ENCODE results near the gene FAM209B. TPM values are rescaled to one million over a fixed set of nuclear protein-coding genes. Genes with fewer than 3 reads are reported as not detected.

Gene FAM209B
- total and polyA plus RNA-seq, 11 donors: 0.42 to 0.76 (median 0.52) TPM; not detected in 7

- ATAC-seq: no peak
- intact Hi-C loops (cut with DNase I): loop anchor here in 2 of 10 donors (2.0 to 10.0 kb wide), 2 partner anchors 29 to 185 kb away; partner anchors contain the start of genes AURKA (in 1 of the 2) and CSTF1 (in 1 of the 2)
- no peak for TF ChIP-seq CTCF (IDR thresholded peaks at IDR 0.05)
- no peak for TF ChIP-seq POLR2A (IDR thresholded peaks at IDR 0.05)
These were observed 46.3 kb downstream of the FAM209B start for GRCh38 chr20:56579301-56579710.

GRCh38 chr20:56580226-56580625 is 47.2 kb downstream of the FAM209B start:
- Histone ChIP-seq H3K27me3 (peaks cover 0 to 9% (median 0%) of the 10 kb centered on the region in 9 donors), H3K9me3 (no peaks in the 10 kb centered on the region), H3K27ac (no peak overlapping the region), H3K36me3 (no peaks in the 10 kb centered on the region), H3K4me1 (no peaks in the 10 kb centered on the region), H3K4me3 (no peak overlapping the region)
- DNase-seq: no peak
- no peak for TF ChIP-seq POLR2A (IDR thresholded peaks at IDR 0.05)
- no peak for TF ChIP-seq CTCF (IDR thresholded peaks at IDR 0.05)
- intact Hi-C loops (cut with DNase I): no loop called here
- WGBS, 4 donors: 82 to 87% (median 87%) methylated on average over 12 of the region's 12 CpGs
- no peak for ATAC-seq

More at GRCh38 chr20:56579301-56579710, 46.3 kb downstream of the FAM209B start:
- Histone ChIP-seq H3K4me1 (no peaks in the 10 kb centered on the region), H3K4me3 (no peak overlapping the region), H3K27me3 (peaks cover 0 to 9% (median 0%) of the 10 kb centered on the region in 9 donors), H3K9me3 (no peaks in the 10 kb centered on the region), H3K36me3 (no peaks in the 10 kb centered on the region), H3K27ac (no peak overlapping the region)
- DNase-seq: no peak
- WGBS, 4 donors: 68 to 77% (median 74%) methylated on average over 6 of the region's 6 CpGs

GRCh38 chr20:56581701-56582100 is 48.7 kb downstream of the FAM209B start:
- Histone ChIP-seq H3K27ac (no peak overlapping the region), H3K4me1 (no peaks in the 10 kb centered on the region), H3K36me3 (no peaks in the 10 kb centered on the region), H3K9me3 (no peaks in the 10 kb centered on the region), H3K4me3 (no peak overlapping the region), H3K27me3 (peaks cover 0 to 9% (median 0%) of the 10 kb centered on the region in 9 donors)
- intact Hi-C loops (cut with DNase I): no loop called here
- no peak for TF ChIP-seq CTCF (IDR thresholded peaks at IDR 0.05)
- TF ChIP-seq POLR2A (IDR thresholded peaks at IDR 0.05): no peak
- DNase-seq (no peak), ATAC-seq (no peak)
- WGBS, 4 donors: 43 to 57% (median 55%) methylated on average over 2 of the region's 2 CpGs

- no peak overlapping the region for H3K4me3 ChIP-seq
- no peaks in the 10 kb centered on the region for H3K9me3 ChIP-seq
- no peak for ATAC-seq
- H3K4me1 ChIP-seq: no peaks in the 10 kb centered on the region
- no peak overlapping the region for H3K27ac ChIP-seq
- no peaks in the 10 kb centered on the region for H3K36me3 ChIP-seq
- 39 to 51% (median 48%) methylated on average over 4 of the region's 4 CpGs for WGBS, 4 donors
- TF ChIP-seq CTCF (IDR thresholded peaks at IDR 0.05) (no peak), POLR2A (IDR thresholded peaks at IDR 0.05) (no peak)
- peaks cover 0 to 9% (median 0%) of the 10 kb centered on the region in 9 donors for H3K27me3 ChIP-seq
- no peak for DNase-seq
- intact Hi-C loops (cut with DNase I): no loop called here
These were observed 49.5 kb downstream of the FAM209B start for GRCh38 chr20:56582542-56582941.
